ENCODE results near the gene SMAD5. TPM values are rescaled to one million over a fixed set of nuclear protein-coding genes. Genes with fewer than 3 reads are reported as not detected.

Gene SMAD5
- total RNA-seq, 1 donor from 2014 or later, result 40.1 TPM

DNA sequence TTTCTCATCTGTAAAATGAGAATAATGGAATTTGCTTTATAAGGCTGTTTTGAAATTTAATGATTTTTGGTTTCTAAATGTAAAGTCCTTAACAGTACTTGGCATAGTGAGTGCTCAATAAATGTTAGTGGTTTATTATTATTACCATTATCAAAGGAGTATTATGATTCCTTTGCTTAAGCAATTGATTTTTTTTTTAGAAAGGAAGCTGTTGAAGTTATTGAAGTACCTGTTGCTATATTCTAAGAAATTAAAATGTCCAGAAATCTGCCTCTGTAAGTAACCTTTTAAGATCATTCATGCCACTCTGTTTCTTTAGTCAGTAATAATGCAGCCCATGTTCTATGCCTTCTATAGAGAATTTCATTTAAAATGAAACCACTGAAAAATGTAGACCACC lies 15.0 kb downstream of the SMAD5 start:
- no peak for DNase-seq (ENCODE audit: low read depth)
- Histone ChIP-seq H3K27me3 (ENCODE audit: control insufficient read depth, insufficient read depth, low read length) (no peaks in the 10 kb centered on the region), H3K4me3 (ENCODE audit: low read depth, low read length) (no peak overlapping the region), H3K36me3 (ENCODE audit: control insufficient read depth, insufficient read depth, low read length) (no peaks in the 10 kb centered on the region)
- TF ChIP-seq, protein P1, sequence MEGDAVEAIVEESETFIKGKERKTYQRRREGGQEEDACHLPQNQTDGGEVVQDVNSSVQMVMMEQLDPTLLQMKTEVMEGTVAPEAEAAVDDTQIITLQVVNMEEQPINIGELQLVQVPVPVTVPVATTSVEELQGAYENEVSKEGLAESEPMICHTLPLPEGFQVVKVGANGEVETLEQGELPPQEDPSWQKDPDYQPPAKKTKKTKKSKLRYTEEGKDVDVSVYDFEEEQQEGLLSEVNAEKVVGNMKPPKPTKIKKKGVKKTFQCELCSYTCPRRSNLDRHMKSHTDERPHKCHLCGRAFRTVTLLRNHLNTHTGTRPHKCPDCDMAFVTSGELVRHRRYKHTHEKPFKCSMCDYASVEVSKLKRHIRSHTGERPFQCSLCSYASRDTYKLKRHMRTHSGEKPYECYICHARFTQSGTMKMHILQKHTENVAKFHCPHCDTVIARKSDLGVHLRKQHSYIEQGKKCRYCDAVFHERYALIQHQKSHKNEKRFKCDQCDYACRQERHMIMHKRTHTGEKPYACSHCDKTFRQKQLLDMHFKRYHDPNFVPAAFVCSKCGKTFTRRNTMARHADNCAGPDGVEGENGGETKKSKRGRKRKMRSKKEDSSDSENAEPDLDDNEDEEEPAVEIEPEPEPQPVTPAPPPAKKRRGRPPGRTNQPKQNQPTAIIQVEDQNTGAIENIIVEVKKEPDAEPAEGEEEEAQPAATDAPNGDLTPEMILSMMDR (IDR thresholded peaks at IDR 0.05; ENCODE audit: insufficient read depth, low read length, poor library complexity, severe bottlenecking), result no peak

DNA sequence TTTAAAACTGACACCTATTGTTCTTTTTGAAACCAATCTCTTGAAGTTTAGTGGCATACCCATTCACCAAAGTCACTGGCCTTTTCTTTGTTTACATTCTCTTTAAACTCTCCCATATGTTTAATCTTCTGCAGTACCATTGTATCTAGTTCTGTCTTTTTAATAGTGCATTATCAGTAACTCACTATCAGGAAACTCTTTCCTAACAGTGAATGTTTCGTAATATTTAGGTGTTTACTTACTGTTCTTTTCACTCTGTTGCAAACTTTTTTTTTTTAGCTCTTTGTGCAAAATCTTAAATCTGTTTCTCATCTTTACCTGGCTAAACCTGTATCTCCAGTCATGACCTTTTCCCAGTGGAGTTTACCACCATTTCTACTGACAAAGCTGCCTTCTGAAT lies 17.2 kb downstream of the SMAD5 start:
- no peak for DNase-seq (ENCODE audit: low read depth)
- TF ChIP-seq, protein P1 (IDR thresholded peaks at IDR 0.05; ENCODE audit: insufficient read depth, low read length, poor library complexity, severe bottlenecking), result no peak
- Histone ChIP-seq H3K36me3 (ENCODE audit: control insufficient read depth, insufficient read depth, low read length) (no peaks in the 10 kb centered on the region), H3K27me3 (ENCODE audit: control insufficient read depth, insufficient read depth, low read length) (no peaks in the 10 kb centered on the region), H3K4me3 (ENCODE audit: low read depth, low read length) (no peak overlapping the region)

DNA sequence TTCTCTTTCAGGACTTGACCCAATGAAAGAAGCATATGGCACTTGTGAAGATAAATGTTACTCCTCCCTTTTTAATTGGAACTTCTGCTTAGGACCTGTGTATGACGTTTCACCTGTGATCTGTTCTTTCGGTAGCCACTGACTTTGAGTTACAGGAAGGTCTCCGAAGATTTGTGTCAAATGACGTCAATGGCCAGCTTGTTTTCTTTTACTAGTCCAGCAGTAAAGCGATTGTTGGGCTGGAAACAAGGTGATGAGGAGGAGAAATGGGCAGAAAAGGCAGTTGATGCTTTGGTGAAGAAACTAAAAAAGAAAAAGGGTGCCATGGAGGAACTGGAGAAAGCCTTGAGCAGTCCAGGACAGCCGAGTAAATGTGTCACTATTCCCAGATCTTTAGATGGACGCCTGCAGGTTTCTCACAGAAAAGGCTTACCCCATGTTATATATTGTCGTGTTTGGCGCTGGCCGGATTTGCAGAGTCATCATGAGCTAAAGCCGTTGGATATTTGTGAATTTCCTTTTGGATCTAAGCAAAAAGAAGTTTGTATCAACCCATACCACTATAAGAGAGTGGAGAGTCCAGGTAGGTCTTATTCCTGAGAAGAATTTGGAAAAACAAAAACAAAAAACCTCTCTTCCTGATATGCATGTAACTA lies 21.1 kb downstream of the SMAD5 start:
- TF ChIP-seq, protein P1 (IDR thresholded peaks at IDR 0.05; ENCODE audit: insufficient read depth, low read length, poor library complexity, severe bottlenecking), result no peak
- no peak overlapping the region for H3K4me3 ChIP-seq (ENCODE audit: low read depth, low read length)
- no peaks in the 10 kb centered on the region for H3K27me3 ChIP-seq (ENCODE audit: control insufficient read depth, insufficient read depth, low read length)
- H3K36me3 ChIP-seq (ENCODE audit: control insufficient read depth, insufficient read depth, low read length), result no peaks in the 10 kb centered on the region
- no peak for DNase-seq (ENCODE audit: low read depth)

DNA sequence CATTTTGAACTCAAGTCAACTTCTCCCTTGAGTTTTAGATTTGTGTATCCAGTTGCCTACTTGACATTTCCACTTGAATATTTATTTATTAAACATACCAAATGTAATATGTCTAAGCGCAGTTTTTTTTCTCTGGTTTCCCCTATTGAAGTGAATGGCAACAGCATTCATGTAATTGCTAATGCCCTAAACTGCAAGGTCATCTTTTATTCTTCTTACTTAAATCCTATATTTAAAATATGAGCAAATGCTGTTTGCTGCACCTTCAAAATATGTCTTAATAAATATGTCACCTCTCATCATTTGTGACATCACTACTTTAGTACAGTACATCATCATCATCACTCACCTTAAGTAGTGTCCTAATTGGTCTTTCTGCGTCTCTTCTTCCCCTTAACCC lies 22.4 kb downstream of the SMAD5 start:
- TF ChIP-seq, protein P1 (IDR thresholded peaks at IDR 0.05; ENCODE audit: insufficient read depth, low read length, poor library complexity, severe bottlenecking), result no peak
- Histone ChIP-seq H3K27me3 (ENCODE audit: control insufficient read depth, insufficient read depth, low read length) (no peaks in the 10 kb centered on the region), H3K36me3 (ENCODE audit: control insufficient read depth, insufficient read depth, low read length) (no peaks in the 10 kb centered on the region), H3K4me3 (ENCODE audit: low read depth, low read length) (no peak overlapping the region)
- no peak for DNase-seq (ENCODE audit: low read depth)

DNA sequence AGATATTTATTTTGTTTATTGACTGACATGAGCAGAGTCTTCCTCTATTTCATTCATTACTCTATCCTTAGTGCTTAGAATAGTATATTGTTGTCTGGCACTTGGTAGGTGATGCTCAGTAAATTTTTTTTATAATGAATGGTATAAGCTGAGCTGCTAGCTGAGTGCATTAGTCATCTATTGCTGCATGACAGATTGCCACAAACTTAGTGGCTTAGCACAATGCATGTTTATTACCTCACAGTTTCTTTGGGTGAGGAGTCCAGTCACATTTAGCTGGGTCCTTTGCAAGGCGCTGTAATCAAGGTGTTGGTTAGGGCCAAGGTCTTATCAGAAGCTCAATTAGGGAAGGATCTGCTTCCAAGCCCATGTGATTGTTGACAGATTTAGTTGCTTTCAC lies 23.1 kb downstream of the SMAD5 start:
- H3K36me3 ChIP-seq (ENCODE audit: control insufficient read depth, insufficient read depth, low read length), result no peaks in the 10 kb centered on the region
- TF ChIP-seq, protein P1 (IDR thresholded peaks at IDR 0.05; ENCODE audit: insufficient read depth, low read length, poor library complexity, severe bottlenecking), result no peak
- no peak for DNase-seq (ENCODE audit: low read depth)

DNA sequence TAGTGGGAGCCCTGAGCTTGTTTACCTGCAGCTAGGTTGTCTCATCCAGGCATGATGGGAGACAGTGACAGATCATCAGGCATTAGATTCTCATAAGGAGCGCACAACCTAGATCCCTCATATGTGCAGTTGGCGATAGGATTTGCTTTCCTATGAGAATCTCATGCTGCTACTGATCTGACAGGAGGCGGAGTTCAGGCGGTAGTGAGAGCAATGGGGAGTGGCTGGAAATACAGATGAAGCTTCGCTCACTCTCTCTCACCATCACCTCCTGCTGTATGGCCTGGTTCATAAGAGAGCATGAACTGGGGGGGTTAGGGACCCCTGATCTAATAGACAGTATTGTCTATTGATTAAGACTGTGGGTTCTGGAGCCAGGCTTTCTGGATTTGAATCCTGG lies 24.9 kb downstream of the SMAD5 start:
- Histone ChIP-seq H3K4me3 (ENCODE audit: low read depth, low read length) (no peak overlapping the region), H3K27me3 (ENCODE audit: control insufficient read depth, insufficient read depth, low read length) (no peaks in the 10 kb centered on the region), H3K36me3 (ENCODE audit: control insufficient read depth, insufficient read depth, low read length) (no peaks in the 10 kb centered on the region)
- TF ChIP-seq, protein P1 (IDR thresholded peaks at IDR 0.05; ENCODE audit: insufficient read depth, low read length, poor library complexity, severe bottlenecking), result no peak
- no peak for DNase-seq (ENCODE audit: low read depth)

More for the DNA sequence above, 23.1 kb downstream of the SMAD5 start:
- Histone ChIP-seq H3K27me3 (ENCODE audit: control insufficient read depth, insufficient read depth, low read length) (no peaks in the 10 kb centered on the region), H3K4me3 (ENCODE audit: low read depth, low read length) (no peak overlapping the region)
